Naive thymus-derived CD4-positive, alpha-beta T cell (primary cell): ENCODE data around the gene ZGRF1. TPM values are rescaled to one million over a fixed set of nuclear protein-coding genes. Genes with fewer than 3 reads are reported as not detected.

Experiments
- ATAC-seq: fragments of 150-1000 bp; cut with Tn5 transposase; 2 replicates; pipeline ENCODE4 v1.10.0; 2021; ENCODE audit warnings: mild to moderate bottlenecking, moderate library complexity
- CTCF ChIA-PET: fragments of 350-600 bp; sonication (Branson Sonifier 250); formaldehyde crosslinking; loops from one replicate; lab custom pipeline; 2021; ENCODE audit warnings: antibody characterized with exemption; lab: Charles Lee
- POLR2A ChIA-PET: fragments of 350-600 bp; sonication (Branson Sonifier 250); formaldehyde crosslinking; loops from one replicate; lab custom pipeline; 2021; ENCODE audit warnings: antibody characterized with exemption, inconsistent platforms; lab: Charles Lee
- DNase-seq, 9 donors: peaks; one replicate each; pipeline versions ENCODE4 v3.0.0 to v3.0.0-alpha.2; 2020 to 2022; ENCODE audit warnings: mixed read lengths in 1 of 9
- H3K27ac ChIP-seq: one replicate; pipeline ENCODE4 v1.7.0; 2013; ENCODE audit warnings: mild to moderate bottlenecking, low read depth, low read length, moderate library complexity
- H3K27me3 ChIP-seq, 2 donors: one replicate each; pipeline ENCODE4 v1.7.0; 2013; ENCODE audit warnings: low read length in 2 of 2, mild to moderate bottlenecking in 2 of 2, moderate library complexity in 2 of 2; ENCODE audit not compliant: control insufficient read depth in 2 of 2, insufficient read depth in 2 of 2
- H3K36me3 ChIP-seq, 3 experiments: 1 replicate in 2 of 3; 2 replicates in 1 of 3; pipeline ENCODE4 v1.7.0; 2013; ENCODE audit warnings: low read length in 3 of 3, mild to moderate bottlenecking in 3 of 3, moderate library complexity in 1 of 3; ENCODE audit not compliant: insufficient read depth in 3 of 3, control insufficient read depth in 2 of 3
- H3K4me1 ChIP-seq, 2 donors: one replicate each; pipeline ENCODE4 v1.7.0; 2013; ENCODE audit warnings: low read length in 2 of 2, mild to moderate bottlenecking in 2 of 2, moderate library complexity in 1 of 2; ENCODE audit not compliant: control insufficient read depth in 2 of 2, insufficient read depth in 2 of 2
- H3K4me3 ChIP-seq: 2 replicates; pipeline ENCODE4 v1.7.0; 2013; ENCODE audit warnings: mild to moderate bottlenecking, low read length
- H3K9me3 ChIP-seq, 3 experiments: 1 replicate in 2 of 3; 2 replicates in 1 of 3; pipeline ENCODE4 v1.7.0; 2013; ENCODE audit warnings: low read length in 3 of 3; ENCODE audit not compliant: control insufficient read depth in 2 of 3
- H3K27ac Mint-ChIP-seq, 9 donors: one replicate each; pipeline ENCODE4 v1.8.0; 2020 to 2022; ENCODE audit warnings: mixed read lengths in 9 of 9, mild to moderate bottlenecking in 8 of 9, moderate library complexity in 5 of 9, inconsistent platforms in 2 of 9
- H3K27me3 Mint-ChIP-seq, 5 donors: one replicate each; pipeline ENCODE4 v1.8.0; 2021 to 2022; ENCODE audit warnings: mixed read lengths in 5 of 5, mild to moderate bottlenecking in 1 of 5
- H3K36me3 Mint-ChIP-seq, 5 donors: one replicate each; pipeline ENCODE4 v1.8.0; 2020 to 2022; ENCODE audit warnings: mixed read lengths in 5 of 5, mild to moderate bottlenecking in 3 of 5, inconsistent platforms in 1 of 5
- H3K4me1 Mint-ChIP-seq, 7 donors: one replicate each; pipeline ENCODE4 v1.8.0; 2020 to 2022; ENCODE audit warnings: mixed read lengths in 7 of 7, mild to moderate bottlenecking in 3 of 7, inconsistent platforms in 1 of 7
- H3K4me3 Mint-ChIP-seq, 10 donors: one replicate each; pipeline ENCODE4 v1.8.0; 2020 to 2022; ENCODE audit warnings: mild to moderate bottlenecking in 10 of 10, mixed read lengths in 10 of 10, moderate library complexity in 6 of 10, inconsistent platforms in 2 of 10
- H3K9me3 Mint-ChIP-seq, 11 donors: one replicate each; pipeline ENCODE4 v1.8.0; 2020 to 2022; ENCODE audit warnings: mixed read lengths in 11 of 11, mild to moderate bottlenecking in 4 of 11, inconsistent platforms in 1 of 11, moderate library complexity in 1 of 11
- intact Hi-C, 2 donors: fragments of 100-400 bp; cut with micrococcal nuclease; formaldehyde crosslinking; loops; one replicate each; pipeline ENCODE4 v1.15.1; 2023
- polyA plus RNA-seq, 2 donors: library from polyadenylated mRNA; unstranded; fragments of 300-500 nt; fragmentation: Illumina TruSeq; gene quantifications; one replicate each; pipeline ENCODE4 v1.2.3, GENCODE V29; 2021
- total RNA-seq, 6 experiments: library from RNA in 5 of 6; stranded (reverse) in 5 of 6; gene quantifications; 1 replicate in 5 of 6; 2 replicates in 1 of 6; pipeline ENCODE4 v1.2.3 and lab custom pipeline; 2021 to 2026

Gene ZGRF1
- total and polyA plus RNA-seq, 7 experiments from 2014 or later, result 1.4 to 29.8 (median 10.3) TPM

GRCh38 chr4:112515198-112516065 lies 121.3 kb downstream of the ZGRF1 start:
- H3K27ac ChIP-seq, result no peak overlapping the region
- Mint-ChIP-seq H3K36me3 (peaks cover 0 to 13% (median 8%) of the 10 kb centered on the region in 5 donors), H3K9me3 (peaks cover 0 to 42% (median 17%) of the 10 kb centered on the region in 11 donors), H3K27me3 (peaks cover 91 to 99% (median 93%) of the 10 kb centered on the region in 5 donors), H3K27ac (peak overlapping the region in 4 of 9 donors; percentile 38 to 86 (median 66)), H3K4me1 (peaks cover 38 to 66% (median 59%) of the 10 kb centered on the region in 7 donors), H3K4me3 (peak overlapping the region; percentile 85 to 99 (median 92))
- no peaks in the 10 kb centered on the region for H3K36me3 ChIP-seq
- H3K27me3 ChIP-seq, result peaks cover 18 to 69% of the 10 kb centered on the region in 2 donors
- peaks cover 0 to 6% (median 4%) of the 10 kb centered on the region in 3 experiments for H3K9me3 ChIP-seq
- POLR2A ChIA-PET, result no interaction called here
- ATAC-seq (peak; percentile 66), DNase-seq (peak in 5 of 9 donors; percentile 21 to 66 (median 40))
- intact Hi-C loops, result loop anchor here (1.0 to 2.0 kb wide), 4 partner anchors 8 to 1885 kb away; partner anchors contain the start of genes LARP7 (in 2 of the 2) and ZGRF1 (in 2 of the 2)
- H3K4me1 ChIP-seq, result peaks cover 14 to 40% of the 10 kb centered on the region in 2 donors
- H3K4me3 ChIP-seq, result peak overlapping the region; percentile 63
- CTCF ChIA-PET, result interaction anchor here (0.5 kb wide), 1 partner anchor 1993 kb away, joined by 3 read pairs; no protein-coding TSS in a partner anchor

- DNase-seq, result peak in 1 of 9 donors; percentile 29
- Histone ChIP-seq H3K4me1 (peaks cover 17 to 44% of the 10 kb centered on the region in 2 donors), H3K4me3 (peak overlapping the region; percentile 63), H3K27ac (no peak overlapping the region), H3K9me3 (peaks cover 0 to 2% (median 0%) of the 10 kb centered on the region in 3 experiments), H3K36me3 (no peaks in the 10 kb centered on the region), H3K27me3 (peaks cover 14 to 67% of the 10 kb centered on the region in 2 donors)
- no peak for ATAC-seq
- Mint-ChIP-seq H3K27ac (peak overlapping the region in 1 of 9 donors; percentile 53), H3K4me1 (peaks cover 38 to 64% (median 58%) of the 10 kb centered on the region in 7 donors), H3K4me3 (peak overlapping the region; percentile 66 to 99 (median 87)), H3K9me3 (peaks cover 0 to 37% (median 17%) of the 10 kb centered on the region in 11 donors), H3K36me3 (peaks cover 0 to 9% (median 2%) of the 10 kb centered on the region in 5 donors), H3K27me3 (peaks cover 90 to 97% (median 91%) of the 10 kb centered on the region in 5 donors)
- ChIA-PET CTCF (interaction anchor here (0.5 kb wide), 1 partner anchor 1994 kb away, joined by 3 read pairs; no protein-coding TSS in a partner anchor), POLR2A (no interaction called here)
- intact Hi-C loops, result loop anchor here (1.0 to 2.0 kb wide), 3 partner anchors 9 to 368 kb away; partner anchors contain the start of genes LARP7 (in 1 of the 2) and ZGRF1 (in 1 of the 2)
Measured at GRCh38 chr4:112514647-112515197, 122.0 kb downstream of the ZGRF1 start.

- no peak overlapping the region for H3K27ac ChIP-seq
- Mint-ChIP-seq H3K27ac (peak overlapping the region in 1 of 9 donors; percentile 53), H3K36me3 (peaks cover 0 to 6% (median 2%) of the 10 kb centered on the region in 5 donors), H3K27me3 (peaks cover 90 to 97% (median 91%) of the 10 kb centered on the region in 5 donors), H3K4me1 (peaks cover 42 to 70% (median 64%) of the 10 kb centered on the region in 7 donors), H3K9me3 (peaks cover 0 to 33% (median 17%) of the 10 kb centered on the region in 11 donors), H3K4me3 (peak overlapping the region; percentile 64 to 99 (median 87))
- DNase-seq (peak in 1 of 9 donors; percentile 25), ATAC-seq (no peak)
- H3K9me3 ChIP-seq, result no peaks in the 10 kb centered on the region
- intact Hi-C loops, result loop anchor here (2.0 kb wide), 2 partner anchors 123 to 367 kb away; partner anchors contain the start of genes LARP7 (in 1 of the 2) and ZGRF1 (in 1 of the 2)
- H3K27me3 ChIP-seq, result peaks cover 12 to 69% of the 10 kb centered on the region in 2 donors
- ChIA-PET CTCF (no interaction called here), POLR2A (no interaction called here)
- H3K4me3 ChIP-seq, result no peak overlapping the region
- peaks cover 17 to 50% of the 10 kb centered on the region in 2 donors for H3K4me1 ChIP-seq
- no peaks in the 10 kb centered on the region for H3K36me3 ChIP-seq
Measured at GRCh38 chr4:112513971-112514646, 122.6 kb downstream of the ZGRF1 start.

- no peaks in the 10 kb centered on the region for H3K9me3 ChIP-seq
- Mint-ChIP-seq H3K36me3 (peaks cover 0 to 6% (median 0%) of the 10 kb centered on the region in 5 donors), H3K9me3 (peaks cover 0 to 26% (median 16%) of the 10 kb centered on the region in 11 donors), H3K4me1 (peaks cover 34 to 59% (median 54%) of the 10 kb centered on the region in 7 donors), H3K4me3 (peak overlapping the region in 7 of 10 donors; percentile 0 to 83 (median 56)), H3K27me3 (peaks cover 86 to 94% (median 87%) of the 10 kb centered on the region in 5 donors), H3K27ac (peak overlapping the region in 1 of 9 donors; percentile 2)
- peaks cover 10 to 39% of the 10 kb centered on the region in 2 donors for H3K4me1 ChIP-seq
- intact Hi-C loops, result loop anchor here in 1 of 2 donors (1.0 kb wide), 1 partner anchor 225 kb away; no protein-coding TSS in a partner anchor
- no peak overlapping the region for H3K4me3 ChIP-seq
- CTCF ChIA-PET, result no interaction called here
- POLR2A ChIA-PET, result no interaction called here
- DNase-seq, result no peak
- H3K27me3 ChIP-seq, result peaks cover 10 to 58% of the 10 kb centered on the region in 2 donors
- ATAC-seq, result no peak
- no peak overlapping the region for H3K27ac ChIP-seq
- H3K36me3 ChIP-seq, result no peaks in the 10 kb centered on the region
Measured at GRCh38 chr4:112511803-112512118, 124.9 kb downstream of the ZGRF1 start.

GRCh38 chr4:112511093-112511802 lies 125.5 kb downstream of the ZGRF1 start:
- ChIA-PET POLR2A (interaction anchor here (1.4 kb wide), 1 partner anchor 10 kb away, joined by 3 read pairs; no protein-coding TSS in a partner anchor), CTCF (interaction anchor here (0.6 to 1.4 kb wide), 2 partner anchors 9 to 11 kb away, joined by 3 read pairs; no protein-coding TSS in a partner anchor)
- Mint-ChIP-seq H3K9me3 (peaks cover 0 to 26% (median 16%) of the 10 kb centered on the region in 11 donors), H3K27me3 (peaks cover 88 to 94% (median 89%) of the 10 kb centered on the region in 5 donors), H3K27ac (peak overlapping the region in 2 of 9 donors; percentile 2 to 50), H3K4me1 (peaks cover 29 to 56% (median 51%) of the 10 kb centered on the region in 7 donors), H3K36me3 (peaks cover 0 to 6% (median 0%) of the 10 kb centered on the region in 5 donors), H3K4me3 (peak overlapping the region; percentile 48 to 83 (median 66))
- ATAC-seq, result no peak
- Histone ChIP-seq H3K4me1 (peaks cover 10 to 33% of the 10 kb centered on the region in 2 donors), H3K9me3 (no peaks in the 10 kb centered on the region), H3K36me3 (no peaks in the 10 kb centered on the region), H3K4me3 (no peak overlapping the region), H3K27me3 (peaks cover 10 to 58% of the 10 kb centered on the region in 2 donors), H3K27ac (no peak overlapping the region)
- DNase-seq, result no peak
- intact Hi-C loops, result loop anchor here in 1 of 2 donors (1.0 kb wide), 1 partner anchor 225 kb away; no protein-coding TSS in a partner anchor
